DND-41 (cell line): ENCODE measurements around the gene ANKDD1A.

Experiments used
- EZH2 ChIP-seq: IDR thresholded peaks from 3 replicates; pipeline ENCODE4 v1.6.1; 2012; ENCODE audit warnings: borderline replicate concordance, low read depth, mild to moderate bottlenecking, moderate library complexity, low read length, inconsistent platforms; ENCODE audit not compliant: severe bottlenecking
- TF ChIP-seq, protein P1 (sequence below): IDR thresholded peaks from 2 replicates; pipeline ENCODE4 v1.5.1; 2012; ENCODE audit warnings: borderline replicate concordance, low read length, moderate library complexity, mild to moderate bottlenecking; ENCODE audit not compliant: poor library complexity, severe bottlenecking; ENCODE audit errors: extremely low read depth

GRCh38 chr15:64884679-64885078 is 27.0 kb upstream of the ANKDD1A start:
- TF ChIP-seq, protein P1, sequence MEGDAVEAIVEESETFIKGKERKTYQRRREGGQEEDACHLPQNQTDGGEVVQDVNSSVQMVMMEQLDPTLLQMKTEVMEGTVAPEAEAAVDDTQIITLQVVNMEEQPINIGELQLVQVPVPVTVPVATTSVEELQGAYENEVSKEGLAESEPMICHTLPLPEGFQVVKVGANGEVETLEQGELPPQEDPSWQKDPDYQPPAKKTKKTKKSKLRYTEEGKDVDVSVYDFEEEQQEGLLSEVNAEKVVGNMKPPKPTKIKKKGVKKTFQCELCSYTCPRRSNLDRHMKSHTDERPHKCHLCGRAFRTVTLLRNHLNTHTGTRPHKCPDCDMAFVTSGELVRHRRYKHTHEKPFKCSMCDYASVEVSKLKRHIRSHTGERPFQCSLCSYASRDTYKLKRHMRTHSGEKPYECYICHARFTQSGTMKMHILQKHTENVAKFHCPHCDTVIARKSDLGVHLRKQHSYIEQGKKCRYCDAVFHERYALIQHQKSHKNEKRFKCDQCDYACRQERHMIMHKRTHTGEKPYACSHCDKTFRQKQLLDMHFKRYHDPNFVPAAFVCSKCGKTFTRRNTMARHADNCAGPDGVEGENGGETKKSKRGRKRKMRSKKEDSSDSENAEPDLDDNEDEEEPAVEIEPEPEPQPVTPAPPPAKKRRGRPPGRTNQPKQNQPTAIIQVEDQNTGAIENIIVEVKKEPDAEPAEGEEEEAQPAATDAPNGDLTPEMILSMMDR, result no peak
- TF ChIP-seq EZH2, result no peak
